ENCODE data around the gene SUPT4H1. TPM values are rescaled to one million over a fixed set of nuclear protein-coding genes. Genes with fewer than 3 reads are reported as not detected.

SUPT4H1 gene
- total and polyA plus RNA-seq, 10 donors = 37.8 to 106 (median 66.6) TPM

- DNase-seq = no peak
- intact Hi-C loops (cut with DNase I; ENCODE audit: low total_unique reads) = no loop called here
- Histone ChIP-seq H3K27ac (peak overlapping the region in 2 of 8 donors; percentile 8 to 43), H3K36me3 (no peaks in the 10 kb centered on the region), H3K4me3 (no peak overlapping the region), H3K27me3 (replicated peaks in 1 of 7) (no peaks in the 10 kb centered on the region), H3K4me1 (peaks cover 0 to 56% (median 13%) of the 10 kb centered on the region in 6 donors), H3K9me3 (no peaks in the 10 kb centered on the region)
- WGBS, 5 donors = 87 to 92% (median 92%) methylated on average over 5 of the region's 5 CpGs
- TF ChIP-seq CTCF (IDR thresholded peaks at IDR 0.05 in 8 of 11, conservative IDR thresholded peaks at IDR 0.05 in 3 of 11) (no peak), POLR2AphosphoS5 (IDR thresholded peaks at IDR 0.05) (no peak), POLR2A (IDR thresholded peaks at IDR 0.05) (no peak)
These were observed 28.5 kb upstream of the SUPT4H1 start for GRCh38 chr17:58380207-58381123.

- peaks cover 0 to 50% (median 13%) of the 10 kb centered on the region in 6 donors for H3K4me1 ChIP-seq
- no peak for TF ChIP-seq POLR2AphosphoS5 (IDR thresholded peaks at IDR 0.05)
- no peak for TF ChIP-seq POLR2A (IDR thresholded peaks at IDR 0.05)
- TF ChIP-seq CTCF (IDR thresholded peaks at IDR 0.05 in 8 of 11, conservative IDR thresholded peaks at IDR 0.05 in 3 of 11) = no peak
- 64 to 79% (median 72%) methylated on average over 3 of the region's 3 CpGs for WGBS, 5 donors
These were observed 27.5 kb upstream of the SUPT4H1 start for GRCh38 chr17:58379511-58379824.

GRCh38 chr17:58378733-58379510, 26.9 kb upstream of the SUPT4H1 start:
- H3K9me3 ChIP-seq = no peaks in the 10 kb centered on the region
- intact Hi-C loops (cut with DNase I; ENCODE audit: low total_unique reads) = no loop called here
- H3K27ac ChIP-seq = no peak overlapping the region
- H3K36me3 ChIP-seq = no peaks in the 10 kb centered on the region
- no peak overlapping the region for H3K4me3 ChIP-seq
- no peak for DNase-seq
- peaks cover 0 to 45% (median 13%) of the 10 kb centered on the region in 6 donors for H3K4me1 ChIP-seq
- no peaks in the 10 kb centered on the region for H3K27me3 ChIP-seq (replicated peaks in 1 of 7)
- 52 to 65% (median 57%) methylated on average over 8 of the region's 8 CpGs for WGBS, 5 donors
- TF ChIP-seq POLR2A (IDR thresholded peaks at IDR 0.05) (no peak), CTCF (IDR thresholded peaks at IDR 0.05 in 8 of 11, conservative IDR thresholded peaks at IDR 0.05 in 3 of 11) (no peak), POLR2AphosphoS5 (IDR thresholded peaks at IDR 0.05) (no peak)

More at GRCh38 chr17:58379511-58379824, 27.5 kb upstream of the SUPT4H1 start:
- no peak for DNase-seq
- no peaks in the 10 kb centered on the region for H3K9me3 ChIP-seq
- no peaks in the 10 kb centered on the region for H3K36me3 ChIP-seq
- no peak overlapping the region for H3K4me3 ChIP-seq
- intact Hi-C loops (cut with DNase I; ENCODE audit: low total_unique reads) = no loop called here
- no peak overlapping the region for H3K27ac ChIP-seq
- no peaks in the 10 kb centered on the region for H3K27me3 ChIP-seq (replicated peaks in 1 of 7)

- H3K9me3 ChIP-seq = no peaks in the 10 kb centered on the region
- H3K4me1 ChIP-seq = peaks cover 0 to 40% (median 11%) of the 10 kb centered on the region in 6 donors
- intact Hi-C loops (cut with DNase I; ENCODE audit: low total_unique reads) = no loop called here
- no peak overlapping the region for H3K4me3 ChIP-seq
- H3K27me3 ChIP-seq (replicated peaks in 1 of 7) = no peaks in the 10 kb centered on the region
- no peak for DNase-seq
- no peak for TF ChIP-seq POLR2A (IDR thresholded peaks at IDR 0.05)
- TF ChIP-seq POLR2AphosphoS5 (IDR thresholded peaks at IDR 0.05) = no peak
- TF ChIP-seq CTCF (IDR thresholded peaks at IDR 0.05 in 8 of 11, conservative IDR thresholded peaks at IDR 0.05 in 3 of 11) = no peak
- H3K27ac ChIP-seq = no peak overlapping the region
- 85 to 94% (median 90%) methylated on average over 5 of the region's 5 CpGs for WGBS, 5 donors
- H3K36me3 ChIP-seq = no peaks in the 10 kb centered on the region
These were observed 25.7 kb upstream of the SUPT4H1 start for GRCh38 chr17:58377661-58378060.

Data from spleen (tissue), 11 donors.